Small intestine (tissue), 7 donors: ENCODE measurements around the gene FTSJ3. TPM values are rescaled to one million over a fixed set of nuclear protein-coding genes. Genes with fewer than 3 reads are reported as not detected.
"Not testable (repeated sequence)": the region's sequence is repeated elsewhere in the genome, so short reads cannot be mapped to it uniquely, and the experiment has no call there.

ENCODE experiments used
- DNase-seq, 2 donors: peaks; one replicate each; pipeline versions ENCODE4 v3.0.0 to v3.0.0-alpha.2; 2013
- FAIRE-seq: peaks from 2 replicates; lab custom pipeline; 2012; peaks lifted over from hg19 to GRCh38; lab: Jason Lieb, UNC
- H3K27ac ChIP-seq, 3 donors: one replicate each; pipeline ENCODE4 v1.5.1; 2013; ENCODE audit warnings: low read length in 2 of 3, mild to moderate bottlenecking in 2 of 3, control low read depth in 1 of 3, inconsistent platforms in 1 of 3, low read depth in 1 of 3, moderate library complexity in 1 of 3
- H3K27me3 ChIP-seq, 3 donors: one replicate each; pipeline ENCODE4 v1.6.1; 2013; ENCODE audit warnings: low read length in 3 of 3, inconsistent platforms in 1 of 3; ENCODE audit not compliant: control insufficient read depth in 3 of 3, insufficient read depth in 3 of 3
- H3K36me3 ChIP-seq, 3 donors: one replicate each; pipeline ENCODE4 v1.6.1; 2013; ENCODE audit warnings: low read length in 3 of 3, inconsistent platforms in 1 of 3, low read depth in 1 of 3, mild to moderate bottlenecking in 1 of 3, moderate library complexity in 1 of 3; ENCODE audit not compliant: control insufficient read depth in 3 of 3, insufficient read depth in 2 of 3
- H3K4me1 ChIP-seq, 3 donors: one replicate each; pipeline ENCODE4 v1.6.1; 2013; ENCODE audit warnings: low read length in 2 of 3, inconsistent platforms in 1 of 3, low read depth in 1 of 3, mild to moderate bottlenecking in 1 of 3, moderate library complexity in 1 of 3; ENCODE audit not compliant: control insufficient read depth in 3 of 3, insufficient read depth in 2 of 3
- H3K4me3 ChIP-seq, 3 donors: one replicate each; pipeline ENCODE4 v1.5.1; 2013; ENCODE audit warnings: low read length in 3 of 3, control low read depth in 1 of 3, inconsistent platforms in 1 of 3, low read depth in 1 of 3, mild to moderate bottlenecking in 1 of 3, moderate library complexity in 1 of 3
- H3K9me3 ChIP-seq, 2 donors: one replicate each; pipeline ENCODE4 v1.6.1; 2013; ENCODE audit warnings: low read depth in 1 of 2, low read length in 1 of 2; ENCODE audit not compliant: control insufficient read depth in 2 of 2, insufficient read depth in 1 of 2
- WGBS, 3 donors: extraction: QIAGEN DNeasy Blood & Tissue Kit; methylation state at CpG; one replicate each; pipeline ENCODE4 v1.1.7; 2013; 5-methylcytosine and 5-hydroxymethylcytosine counted together
- polyA plus RNA-seq, 4 donors: library from polyadenylated mRNA; stranded (reverse) in 3 of 4; unstranded in 1 of 4; fragments of 200-250 nt in 3 of 4; fragments of 120-200 nt in 1 of 4; gene quantifications; one replicate each; pipeline versions ENCODE4 v1.2.1 to v1.2.3, GENCODE V29; 2013
- donor health status: healthy with polysubstance abuse.
- donor health status: control.
- donor health status: control.
- donor health status: Bipolar disorder and iron deficiency.
- donor health status: healthy.

FTSJ3 gene
- polyA plus RNA-seq, 4 donors, result 13.9 to 45.5 (median 19.7) TPM

DNA sequence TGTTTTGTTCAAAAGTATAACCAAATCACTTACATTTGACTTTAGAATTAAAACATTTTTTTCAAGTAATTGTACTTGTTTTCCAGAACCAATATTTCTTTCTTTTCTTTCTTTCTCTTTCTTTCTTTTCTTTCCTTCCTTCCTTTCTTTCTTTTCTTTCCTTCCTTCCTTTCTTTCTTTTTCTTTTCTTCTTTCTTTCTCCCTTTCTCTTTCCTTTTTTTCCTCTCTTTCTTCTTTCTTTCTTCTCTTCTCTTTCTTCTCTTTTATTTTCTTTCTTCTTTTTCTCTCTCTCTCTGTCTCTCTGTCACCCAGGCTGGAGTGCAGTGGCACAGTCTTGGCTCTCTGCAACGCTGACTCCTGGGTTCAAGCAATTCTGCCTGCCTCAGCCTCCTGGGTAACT is 26.7 kb downstream of the FTSJ3 start:
- Histone ChIP-seq H3K27me3 (no peaks in the 10 kb centered on the region), H3K36me3 (peaks cover 11 to 41% (median 37%) of the 10 kb centered on the region in 3 donors), H3K4me1 (no peaks in the 10 kb centered on the region), H3K27ac (no peak overlapping the region), H3K9me3 (no peaks in the 10 kb centered on the region), H3K4me3 (no peak overlapping the region)
- FAIRE-seq, result no peak
- WGBS, 3 donors, result 93 to 100% (median 98%) methylated on average over 1 of the region's 1 CpG
- no peak for DNase-seq

DNA sequence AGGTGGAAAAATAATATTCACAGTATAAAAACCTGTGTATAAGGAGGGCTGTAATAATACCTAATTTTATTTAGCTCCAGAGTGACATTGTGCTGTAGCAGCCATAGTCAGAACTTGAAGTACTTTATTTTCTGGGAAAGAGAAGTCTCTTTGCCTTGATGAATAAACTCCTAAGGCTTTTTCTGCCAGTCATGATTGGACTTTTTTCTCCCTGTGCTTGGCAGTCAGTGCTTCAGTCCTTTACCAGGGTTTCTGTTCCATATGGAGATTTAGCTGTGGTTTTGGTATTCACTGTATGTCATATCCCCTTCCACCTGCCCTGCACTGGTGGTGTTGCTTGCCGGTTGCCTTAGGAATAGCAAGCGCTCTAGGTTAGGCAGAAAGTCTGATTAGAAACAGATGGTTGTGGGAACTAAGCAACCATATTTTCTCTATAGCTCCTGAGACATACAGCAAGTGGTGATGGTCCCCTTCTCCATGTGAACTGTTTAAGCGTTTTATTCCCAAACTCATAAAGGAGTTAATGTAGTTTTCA is 28.8 kb downstream of the FTSJ3 start:
- no peak overlapping the region for H3K4me3 ChIP-seq
- 91 to 96% (median 96%) methylated on average over 3 of the region's 3 CpGs for WGBS, 3 donors
- no peak for FAIRE-seq
- H3K27ac ChIP-seq, result no peak overlapping the region
- DNase-seq, result no peak
- H3K27me3 ChIP-seq, result no peaks in the 10 kb centered on the region
- peaks cover 11 to 47% (median 44%) of the 10 kb centered on the region in 3 donors for H3K36me3 ChIP-seq
- no peaks in the 10 kb centered on the region for H3K4me1 ChIP-seq
- H3K9me3 ChIP-seq, result no peaks in the 10 kb centered on the region

DNA sequence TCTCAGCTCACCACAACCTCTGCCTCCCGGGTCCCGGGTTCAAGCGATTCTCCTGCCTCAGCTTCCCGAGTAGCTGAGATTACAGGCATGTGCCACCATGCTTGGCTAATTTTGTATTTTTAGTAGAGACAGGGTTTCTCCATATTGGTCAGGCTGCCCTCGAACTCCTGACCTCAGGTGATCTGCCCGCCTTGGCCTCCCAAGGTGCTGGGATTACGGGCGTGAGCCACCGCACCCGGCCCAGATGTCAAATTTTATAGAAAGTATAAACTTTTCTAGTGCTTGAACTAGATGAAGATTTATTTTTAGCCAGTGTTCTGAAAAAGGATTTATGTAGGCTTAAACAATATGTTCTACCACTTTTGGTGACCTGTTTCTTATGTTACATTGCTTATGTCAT is 31.1 kb downstream of the FTSJ3 start:
- not testable (repeated sequence) for H3K27me3 ChIP-seq, H3K4me1 ChIP-seq, H3K27ac ChIP-seq, FAIRE-seq, H3K9me3 ChIP-seq, H3K4me3 ChIP-seq, DNase-seq
- 95 to 97% (median 96%) methylated on average over 10 of the region's 10 CpGs for WGBS, 3 donors
- peaks cover 9 to 41% (median 41%) of the 10 kb centered on the region in 3 donors for H3K36me3 ChIP-seq

DNA sequence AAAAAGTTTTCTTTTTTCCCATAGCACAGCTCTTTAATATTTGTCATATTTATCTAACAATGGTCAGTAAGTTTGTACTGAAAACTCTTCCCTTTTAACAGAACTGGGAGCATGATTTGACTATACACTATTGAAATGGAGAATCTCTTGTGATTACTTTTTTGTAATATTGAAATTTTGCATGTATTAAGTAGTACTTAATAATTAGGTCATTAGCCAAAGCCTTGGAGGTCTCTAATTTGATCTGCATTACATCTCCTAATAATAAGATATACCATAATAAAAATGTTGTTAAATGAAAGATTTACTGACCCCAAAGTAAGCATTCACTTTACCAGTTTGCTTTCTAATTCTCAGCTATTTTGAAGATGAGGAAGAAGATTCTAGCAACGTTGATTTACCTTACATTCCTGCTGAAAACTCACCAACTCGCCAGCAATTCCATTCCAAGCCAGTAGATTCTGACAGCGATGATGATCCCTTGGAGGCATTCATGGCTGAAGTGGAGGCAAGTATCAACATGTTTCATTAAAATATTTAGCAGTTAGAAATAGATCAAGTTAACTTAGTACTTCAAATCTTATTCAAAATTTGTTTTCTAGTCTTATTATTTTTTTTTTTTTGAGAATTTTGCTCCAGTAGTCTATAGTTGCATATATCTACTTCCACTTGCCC is 35.3 kb downstream of the FTSJ3 start:
- DNase-seq (no peak), FAIRE-seq (no peak)
- H3K4me3 ChIP-seq, result no peak overlapping the region
- 74 to 89% (median 84%) methylated on average over 3 of the region's 3 CpGs for WGBS, 3 donors
- H3K9me3 ChIP-seq, result no peaks in the 10 kb centered on the region
- peaks cover 9 to 64% (median 30%) of the 10 kb centered on the region in 3 donors for H3K36me3 ChIP-seq
- H3K27me3 ChIP-seq, result no peaks in the 10 kb centered on the region
- H3K4me1 ChIP-seq, result no peaks in the 10 kb centered on the region
- H3K27ac ChIP-seq, result no peak overlapping the region

DNA sequence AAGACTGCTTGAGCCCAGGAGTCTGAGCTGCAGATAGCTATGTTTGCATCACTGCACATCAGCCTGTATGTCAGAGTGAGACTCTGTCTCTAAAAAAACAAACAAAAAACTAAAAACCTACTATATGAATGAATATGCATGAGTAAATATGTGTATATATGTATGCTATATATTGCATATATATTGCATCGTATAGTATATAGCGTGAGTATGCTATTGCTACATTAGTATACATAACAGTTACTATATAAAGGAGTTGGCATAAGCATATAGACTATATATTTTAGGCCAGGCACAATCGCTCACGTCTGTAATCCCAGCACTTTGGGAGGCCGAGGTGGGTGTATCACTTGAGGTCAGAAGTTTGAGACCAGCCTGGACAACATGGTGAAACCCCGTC is 37.4 kb downstream of the FTSJ3 start:
- Histone ChIP-seq H3K9me3 (no peaks in the 10 kb centered on the region), H3K27ac (no peak overlapping the region), H3K27me3 (no peaks in the 10 kb centered on the region), H3K36me3 (peaks cover 11 to 61% (median 25%) of the 10 kb centered on the region in 3 donors), H3K4me3 (no peak overlapping the region), H3K4me1 (no peaks in the 10 kb centered on the region)
- DNase-seq, result no peak
- no peak for FAIRE-seq
- 93 to 95% (median 94%) methylated on average over 6 of the region's 6 CpGs for WGBS, 3 donors

DNA sequence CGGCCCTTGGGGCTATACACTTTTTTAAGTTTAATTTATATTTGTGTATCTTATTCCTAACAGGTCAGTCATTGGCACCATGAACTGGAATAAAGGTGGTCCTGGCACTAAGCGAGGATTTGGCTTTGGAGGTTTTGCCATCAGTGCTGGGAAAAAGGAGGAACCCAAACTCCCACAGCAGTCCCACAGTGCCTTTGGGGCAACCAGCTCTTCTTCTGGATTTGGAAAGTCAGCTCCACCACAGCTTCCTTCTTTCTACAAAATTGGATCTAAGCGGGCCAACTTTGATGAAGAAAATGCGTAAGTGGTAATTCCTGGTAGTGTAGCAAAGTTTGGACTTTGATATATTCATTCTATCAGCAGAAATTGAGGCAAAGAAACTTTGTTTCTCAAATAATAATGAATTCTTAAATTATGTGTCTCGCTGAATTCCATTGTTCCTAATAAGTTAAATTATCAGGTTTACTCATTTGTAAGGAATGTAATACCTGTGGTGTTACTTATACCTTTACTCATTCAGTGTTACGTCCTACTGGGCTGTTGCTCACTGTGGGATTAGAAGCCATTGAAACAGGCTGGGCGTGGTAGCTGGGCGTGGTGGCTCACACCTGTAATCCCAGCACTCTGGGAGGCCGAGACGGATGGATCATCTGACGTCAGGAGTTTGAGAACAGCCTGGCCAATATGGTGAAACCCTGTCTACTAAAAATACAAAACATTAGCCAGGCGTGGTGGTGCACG is 40.3 kb downstream of the FTSJ3 start:
- H3K4me3 ChIP-seq, result no peak overlapping the region
- H3K27ac ChIP-seq, result no peak overlapping the region
- H3K36me3 ChIP-seq, result peaks cover 4 to 53% (median 18%) of the 10 kb centered on the region in 3 donors
- H3K4me1 ChIP-seq, result no peaks in the 10 kb centered on the region
- FAIRE-seq (no peak), DNase-seq (peak in 1 of 2 donors; percentile 7)
- H3K9me3 ChIP-seq, result no peaks in the 10 kb centered on the region
- 90 to 95% (median 90%) methylated on average over 13 of the region's 13 CpGs for WGBS, 3 donors
- no peaks in the 10 kb centered on the region for H3K27me3 ChIP-seq

DNA sequence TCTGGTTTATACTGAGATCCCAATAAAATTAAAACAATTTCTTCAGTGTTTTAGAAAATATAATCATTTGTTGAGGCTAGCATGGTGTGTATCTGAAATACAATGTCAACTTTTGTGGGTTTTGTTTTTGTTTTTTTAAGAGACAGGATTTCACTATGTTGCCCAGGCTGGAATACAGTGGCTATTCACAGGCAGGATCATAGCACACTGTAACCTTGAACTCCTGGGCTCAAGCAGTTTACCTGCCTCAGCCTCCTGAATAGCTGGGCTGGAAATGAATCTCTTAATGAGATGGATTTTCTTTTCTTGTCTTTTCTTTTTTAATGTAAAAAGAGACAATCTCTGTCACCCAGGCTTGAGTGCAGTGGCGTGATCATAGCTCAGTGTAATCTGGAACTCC is 41.3 kb downstream of the FTSJ3 start:
- Histone ChIP-seq H3K27me3 (no peaks in the 10 kb centered on the region), H3K36me3 (peaks cover 4 to 51% (median 18%) of the 10 kb centered on the region in 3 donors), H3K4me1 (no peaks in the 10 kb centered on the region), H3K9me3 (no peaks in the 10 kb centered on the region), H3K4me3 (no peak overlapping the region), H3K27ac (no peak overlapping the region)
- DNase-seq (no peak), FAIRE-seq (no peak)
- WGBS, 3 donors, result 93 to 100% (median 100%) methylated on average over 1 of the region's 1 CpG

DNA sequence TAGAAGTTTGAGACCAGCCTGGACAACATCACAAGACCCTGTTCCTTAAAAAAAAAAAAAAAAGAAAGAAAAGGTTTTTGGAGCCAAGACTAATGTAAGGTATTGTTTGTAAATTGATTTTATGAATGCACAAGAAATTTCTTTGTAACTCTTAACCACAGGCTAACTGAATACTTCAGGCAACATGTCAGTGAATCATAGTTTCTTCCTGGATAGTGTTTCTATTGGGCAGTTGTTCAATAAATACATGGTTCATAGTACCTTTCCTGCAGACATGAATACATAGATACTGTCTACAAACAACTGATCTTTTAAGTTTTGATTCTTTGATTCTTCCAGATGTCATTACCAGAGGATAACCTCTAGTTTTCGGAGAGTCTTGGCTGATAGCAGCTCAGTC is 41.9 kb downstream of the FTSJ3 start:
- Histone ChIP-seq H3K4me3 (no peak overlapping the region), H3K36me3 (peaks cover 4 to 50% (median 16%) of the 10 kb centered on the region in 3 donors), H3K9me3 (no peaks in the 10 kb centered on the region), H3K27me3 (no peaks in the 10 kb centered on the region), H3K4me1 (no peaks in the 10 kb centered on the region), H3K27ac (no peak overlapping the region)
- no peak for DNase-seq
- no peak for FAIRE-seq
- WGBS, 3 donors, result 87 to 96% (median 93%) methylated on average over 1 of the region's 1 CpG
